Activated T-cell treated with anti-CD3 and anti-CD28 coated beads, Interleukin-2, amount 50 U/mL, for 1 hour (primary cell): Measurements from ENCODE around the gene DLG3.
"Not testable (repeated sequence)": the region's sequence is repeated elsewhere in the genome, so short reads cannot be mapped to it uniquely, and the experiment has no call there.

Experiments
- DNase-seq: peaks from one replicate; pipeline ENCODE4 v3.0.0-alpha.2; 2020

DLG3 gene

DNA sequence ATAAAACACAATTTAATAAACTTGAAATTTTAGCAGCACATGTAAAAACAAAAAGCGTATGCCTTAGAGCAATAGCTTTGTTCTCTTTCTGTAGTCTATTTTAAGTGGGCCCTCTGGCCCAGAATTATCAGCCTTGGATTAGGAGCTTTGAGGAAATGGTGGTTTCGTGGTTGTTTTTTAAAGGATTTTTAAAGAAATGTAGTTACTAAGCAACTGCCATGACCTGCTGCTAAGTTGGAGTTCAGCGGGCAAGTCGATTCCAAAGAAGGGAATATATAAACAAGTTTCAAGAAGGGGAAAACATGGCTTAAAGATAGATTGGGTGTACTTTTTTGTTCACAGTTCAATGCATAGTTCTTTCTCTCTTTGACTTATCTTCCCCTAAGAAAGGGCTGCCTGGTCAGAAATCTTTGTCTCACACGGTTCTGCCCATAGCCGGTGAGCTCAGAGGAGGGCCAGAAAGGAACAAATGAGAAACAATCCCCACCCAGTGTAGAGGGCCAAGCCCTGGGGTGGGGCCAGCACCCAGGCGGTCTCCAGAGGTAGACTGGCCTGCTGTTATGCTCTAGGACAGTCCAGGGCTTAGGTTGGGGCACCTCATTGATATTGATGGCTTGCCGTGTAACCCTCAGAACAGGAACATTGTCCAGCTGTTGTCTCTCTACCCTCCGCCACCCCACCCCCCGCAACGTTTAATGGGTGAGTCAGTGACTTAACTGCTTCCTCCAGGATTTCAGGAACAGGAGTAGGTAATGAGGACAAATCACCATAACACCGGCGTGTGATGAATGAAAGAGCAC, 32.5 kb downstream of the DLG3 start:
- DNase-seq = no peak

DNA sequence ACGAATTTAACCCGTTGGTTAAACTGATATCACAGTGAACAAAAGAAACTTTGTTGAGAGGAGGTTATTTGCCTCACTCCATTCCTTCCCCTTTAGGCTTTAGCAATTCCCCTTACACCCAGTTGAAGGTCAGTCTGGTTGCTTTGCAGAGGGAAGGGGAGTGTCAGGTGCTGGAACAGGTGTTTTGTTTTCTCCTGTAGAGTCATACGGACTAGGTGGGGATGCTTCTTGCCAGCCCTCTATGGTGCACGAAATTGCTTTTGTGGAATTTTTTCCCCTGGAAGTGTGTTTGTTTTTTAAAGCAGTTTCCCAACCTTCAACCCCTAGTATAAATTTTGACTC, 33.1 kb downstream of the DLG3 start:
- no peak for DNase-seq

DNA sequence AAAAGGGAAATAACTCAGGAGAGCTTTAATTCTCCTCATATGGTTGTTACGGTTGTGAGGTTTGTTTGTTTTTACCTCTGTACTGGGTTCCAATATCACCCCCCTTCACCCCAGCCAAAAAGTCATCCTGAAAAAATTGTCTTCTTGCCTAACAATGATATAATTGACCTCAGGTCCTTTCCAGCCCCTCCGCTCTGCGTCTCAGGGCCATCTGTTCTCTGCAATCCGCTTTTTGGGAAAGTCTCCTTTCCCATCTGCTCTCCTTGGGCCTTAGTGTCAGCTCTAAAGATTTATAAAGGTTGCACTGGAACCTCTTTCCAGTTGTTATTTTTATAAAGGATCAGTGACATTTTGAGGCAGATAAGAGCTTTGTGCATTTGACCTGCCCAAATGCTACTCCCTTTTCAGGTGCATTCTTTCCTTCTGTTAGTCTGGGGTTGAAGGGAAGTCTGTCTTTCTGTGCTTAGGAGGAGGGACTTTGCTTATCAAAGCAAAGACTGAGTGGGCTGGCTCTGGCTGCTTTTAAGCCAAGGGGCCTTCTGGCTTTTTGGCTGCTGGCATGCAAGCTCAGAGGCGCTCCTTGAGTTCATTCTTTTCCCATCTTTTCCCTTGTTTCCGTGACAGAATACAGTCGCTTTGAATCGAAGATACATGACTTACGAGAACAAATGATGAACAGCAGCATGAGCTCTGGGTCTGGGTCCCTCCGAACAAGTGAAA, 34.1 kb downstream of the DLG3 start:
- DNase-seq = no peak

DNA sequence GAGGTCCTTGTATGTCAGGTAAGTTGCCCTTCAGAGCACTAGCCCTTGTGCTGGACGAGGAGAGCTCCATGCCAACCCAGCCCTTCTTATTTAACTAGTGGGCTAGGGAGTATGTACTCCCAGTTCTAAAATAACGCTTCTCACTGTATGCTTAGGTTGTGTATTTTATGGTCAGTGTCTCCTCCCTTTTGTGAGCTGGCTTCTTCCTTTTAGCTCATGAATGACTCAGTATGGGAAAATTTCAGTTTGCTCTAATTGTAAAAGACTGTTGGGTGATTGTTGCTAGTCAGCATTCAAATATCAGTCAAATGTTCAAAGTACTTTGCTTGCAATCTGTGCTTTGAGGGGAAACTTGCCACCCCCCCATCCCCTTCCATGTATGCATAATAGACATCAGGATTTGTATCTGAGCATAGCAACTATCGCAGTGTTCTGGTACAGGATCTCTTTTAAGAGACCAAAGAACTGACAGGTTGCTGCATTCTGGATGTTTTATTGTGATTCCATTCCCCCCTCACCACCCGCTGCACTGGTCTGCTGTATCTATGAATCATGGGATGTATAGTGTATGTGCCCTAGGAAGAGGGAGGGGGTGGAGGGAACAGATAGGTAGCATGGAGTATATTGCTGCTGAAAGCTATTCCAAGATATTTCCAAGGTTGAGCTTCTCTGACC, 34.7 kb downstream of the DLG3 start:
- DNase-seq = no peak

DNA sequence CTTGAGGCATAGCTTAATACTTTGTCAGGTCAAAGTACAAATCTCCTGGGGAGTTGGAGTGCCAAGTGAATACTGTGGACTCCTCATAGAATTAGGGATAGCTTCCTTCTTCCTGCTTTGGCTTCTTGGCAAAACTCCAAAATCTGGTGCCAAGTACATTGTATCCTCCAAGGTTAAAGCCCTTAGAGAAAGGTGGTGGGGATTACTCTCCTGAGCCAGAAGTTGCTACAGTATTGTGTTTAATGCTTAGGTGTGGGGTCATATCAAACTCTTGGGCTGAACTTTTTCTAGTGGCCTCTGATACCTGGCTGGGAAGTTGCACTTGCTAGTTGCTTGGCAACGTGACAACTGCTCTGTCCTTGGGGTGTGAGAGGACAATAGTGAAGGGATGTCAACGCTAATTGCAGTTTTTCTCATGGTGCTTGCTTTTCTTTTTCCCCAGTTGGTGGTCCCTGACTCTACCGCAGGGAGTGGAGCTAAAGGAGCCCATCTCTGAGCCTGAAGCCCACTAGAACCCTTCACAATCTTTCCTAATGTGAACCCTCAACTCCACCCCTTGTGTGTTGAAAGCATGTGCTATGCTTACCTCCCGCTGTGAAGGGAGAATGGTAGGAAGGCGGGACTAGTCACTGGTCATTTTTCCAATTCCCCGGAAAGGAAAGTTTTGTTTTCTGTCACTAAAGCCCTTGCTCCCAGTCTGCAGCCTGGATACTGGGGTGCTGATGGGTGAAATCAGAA, 35.5 kb downstream of the DLG3 start:
- no peak for DNase-seq

DNA sequence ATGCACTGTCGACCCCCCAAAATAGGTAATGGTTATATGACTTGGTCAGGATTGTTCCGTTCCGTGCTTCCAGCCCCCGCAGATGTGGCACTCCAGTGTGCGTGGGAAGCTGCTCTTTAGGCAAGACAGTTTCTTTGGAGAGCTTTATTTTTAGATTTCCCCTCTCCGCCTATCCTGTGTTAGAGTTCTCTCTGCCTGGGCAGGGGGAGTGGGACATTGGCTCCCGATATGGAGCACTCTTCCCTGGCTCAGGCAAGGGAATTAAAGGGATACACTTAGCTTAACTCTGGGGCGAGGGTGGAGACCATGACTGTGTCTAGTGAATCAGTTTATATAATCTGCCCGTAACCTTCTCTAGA, 36.0 kb downstream of the DLG3 start:
- DNase-seq = no peak

DNA sequence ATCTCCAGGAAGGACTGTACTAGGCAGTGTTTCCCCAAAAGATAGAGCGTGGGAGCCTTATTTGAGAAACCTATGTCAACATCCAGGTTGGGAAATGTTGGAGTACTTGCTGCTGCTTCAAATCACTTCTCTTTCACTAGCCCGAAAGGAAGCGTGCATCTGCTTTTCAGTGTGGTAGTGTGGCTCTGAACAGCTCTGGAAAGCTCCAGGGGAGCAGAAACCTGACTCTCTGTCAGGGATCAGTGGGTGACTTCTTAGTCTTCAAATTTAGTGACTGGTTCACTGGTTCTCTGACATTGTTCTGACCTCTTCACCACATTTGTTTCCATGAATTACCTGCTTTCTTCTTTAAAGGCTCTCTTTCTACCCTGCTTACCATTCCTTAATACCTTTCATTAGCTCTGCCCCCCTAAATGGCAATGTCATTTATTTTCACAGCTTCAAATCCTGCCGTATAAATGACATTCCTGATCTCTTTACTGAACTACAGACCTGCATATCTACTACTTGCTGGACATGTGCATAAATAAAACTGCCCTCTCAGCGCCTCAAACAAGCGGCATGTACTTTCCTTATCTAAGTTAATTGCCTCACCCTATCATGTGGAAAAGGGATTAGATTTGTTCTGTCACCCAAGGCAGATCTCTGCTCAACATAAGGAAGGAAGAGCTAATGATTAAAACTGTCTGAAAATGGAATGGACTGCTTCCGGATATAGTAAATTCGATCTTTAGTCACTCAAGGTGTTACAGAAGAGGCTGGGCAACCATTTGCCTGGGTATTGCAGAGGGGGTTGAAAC, 37.0 kb downstream of the DLG3 start:
- DNase-seq = no peak

DNA sequence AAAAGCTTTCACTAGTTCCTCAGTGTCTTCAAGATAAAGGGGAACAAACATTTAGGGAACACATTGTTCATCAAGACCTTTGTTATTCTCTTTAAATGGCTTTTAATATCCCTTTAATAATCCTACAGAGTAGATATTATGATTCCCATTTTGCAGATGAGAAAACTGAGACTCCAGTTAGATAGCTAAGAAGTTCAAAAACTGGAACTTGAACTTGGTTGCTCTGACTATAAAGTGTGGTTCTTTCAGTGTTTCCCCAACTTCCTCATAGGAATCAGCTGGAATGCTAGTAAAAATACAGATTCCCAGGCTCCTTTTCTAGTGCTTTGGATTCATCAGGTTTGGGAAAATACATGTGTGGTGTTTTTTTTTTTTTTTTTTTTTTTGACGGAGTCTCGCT, 37.7 kb downstream of the DLG3 start:
- DNase-seq = no peak

DNA sequence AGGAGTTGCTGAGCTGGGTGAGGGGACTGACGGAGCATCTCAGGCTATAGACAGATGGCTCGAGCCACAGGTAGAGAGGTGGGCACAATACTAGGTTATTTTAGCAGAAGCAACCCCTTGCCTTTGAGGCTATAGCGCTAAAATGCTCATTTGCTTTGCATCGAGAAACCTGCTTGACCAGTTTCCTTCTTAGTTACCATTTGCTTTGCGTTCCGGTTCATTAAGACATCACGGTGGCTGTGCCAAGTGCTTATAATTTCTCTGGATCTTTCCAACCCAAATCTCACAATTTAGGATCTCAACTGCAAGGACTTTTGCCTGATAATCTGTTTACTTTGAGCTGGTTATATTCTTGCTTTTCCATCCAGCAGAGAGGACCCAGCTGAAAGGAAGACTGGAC, 40.8 kb downstream of the DLG3 start:
- no peak for DNase-seq

DNA sequence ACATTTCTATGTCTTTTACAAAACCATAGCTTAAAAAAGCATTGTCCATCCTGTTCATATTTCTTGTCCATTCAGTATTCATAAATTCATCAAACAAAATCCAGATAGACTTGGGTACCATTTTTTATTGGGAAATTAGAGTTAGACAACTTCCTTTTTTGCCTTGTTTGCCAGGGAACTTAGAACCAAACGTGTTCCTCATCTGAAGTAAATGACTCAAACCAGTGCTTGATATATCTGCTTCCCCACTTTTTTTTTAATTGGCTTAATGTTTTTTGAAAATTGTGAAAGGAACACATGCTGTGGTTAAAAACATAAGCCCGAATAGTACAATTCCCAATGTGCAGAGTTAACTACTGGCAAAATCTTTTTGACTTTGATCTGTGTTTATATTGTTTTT, 44.2 kb downstream of the DLG3 start:
- no peak for DNase-seq

DNA sequence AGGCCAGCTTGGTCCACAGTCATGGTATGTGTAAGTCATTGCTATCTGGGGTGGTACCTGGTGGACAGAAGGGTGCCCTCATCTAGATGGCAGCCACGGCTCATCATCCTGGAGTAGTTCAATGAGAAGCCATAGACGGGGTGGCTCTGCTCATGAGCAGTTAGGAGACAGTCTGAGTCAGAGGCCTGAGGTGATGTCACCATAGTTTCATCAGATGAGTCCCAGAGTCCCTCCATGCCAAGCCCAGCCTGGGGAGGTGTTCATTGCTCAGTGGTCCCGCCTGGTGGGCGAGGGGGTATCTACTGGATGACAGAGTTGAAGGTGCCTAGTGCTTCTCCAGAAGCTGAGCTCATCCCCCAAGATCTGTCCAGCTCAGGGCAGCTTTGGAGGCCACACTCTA, 49.8 kb downstream of the DLG3 start:
- DNase-seq = no peak

DNA sequence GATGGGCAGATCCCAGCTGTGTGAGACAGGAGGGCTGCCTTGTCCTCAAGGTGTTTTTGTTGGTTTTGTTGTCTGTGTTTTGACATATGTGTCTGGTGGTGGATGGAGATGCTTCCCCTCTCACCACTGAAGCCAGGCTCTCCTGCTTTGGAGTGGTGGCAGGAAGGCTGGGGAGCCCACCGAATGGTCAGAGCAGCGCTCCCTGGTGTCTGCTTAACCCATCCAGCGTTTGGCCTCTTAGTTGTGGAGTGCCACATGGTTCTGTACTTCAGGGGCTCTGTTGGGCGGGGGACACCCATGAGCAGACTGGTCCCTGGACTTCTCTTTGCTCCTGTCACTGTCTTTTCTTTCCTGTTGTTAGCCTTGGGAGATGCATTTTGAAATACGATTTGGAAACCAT, 51.9 kb downstream of the DLG3 start:
- DNase-seq = no peak

DNA sequence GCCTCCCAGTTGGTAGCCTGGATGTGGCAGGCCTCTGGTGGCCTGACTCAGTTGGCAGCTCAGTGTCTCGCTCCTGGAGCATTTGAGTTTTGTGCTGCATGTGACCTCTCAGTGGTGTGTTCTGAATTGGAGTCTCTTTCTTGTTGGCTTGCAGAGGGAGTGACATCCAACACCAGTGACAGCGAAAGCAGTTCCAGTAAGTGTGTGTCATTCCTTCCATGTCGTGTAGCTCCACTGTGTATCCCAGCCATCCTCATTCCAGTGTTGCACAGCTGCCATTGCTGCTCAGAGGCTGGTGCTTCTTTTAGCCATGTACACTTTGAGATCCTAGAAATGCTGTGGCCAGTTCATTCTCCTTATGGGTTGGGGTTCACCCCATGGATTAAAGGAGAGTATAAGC, 52.4 kb downstream of the DLG3 start:
- no peak for DNase-seq

DNA sequence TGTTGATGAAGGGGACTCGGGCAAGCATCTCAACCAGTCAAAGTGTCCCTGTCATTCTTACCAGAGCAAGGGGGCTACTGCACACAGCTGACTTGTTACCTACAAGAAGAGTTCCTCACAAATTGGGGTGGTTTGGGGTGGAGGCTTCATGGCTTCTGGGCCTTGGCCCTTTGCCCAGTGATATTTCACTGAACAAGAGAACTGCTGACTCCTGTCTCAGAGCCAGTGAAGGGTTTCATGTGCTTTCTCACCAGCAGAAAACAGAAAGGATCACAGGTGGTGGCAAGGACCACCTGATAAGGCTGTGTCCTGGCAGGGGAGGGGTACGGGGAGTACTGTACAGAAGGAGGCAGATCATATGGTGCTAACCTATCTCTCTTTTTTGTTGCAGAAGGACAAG, 53.5 kb downstream of the DLG3 start:
- DNase-seq = no peak

DNA sequence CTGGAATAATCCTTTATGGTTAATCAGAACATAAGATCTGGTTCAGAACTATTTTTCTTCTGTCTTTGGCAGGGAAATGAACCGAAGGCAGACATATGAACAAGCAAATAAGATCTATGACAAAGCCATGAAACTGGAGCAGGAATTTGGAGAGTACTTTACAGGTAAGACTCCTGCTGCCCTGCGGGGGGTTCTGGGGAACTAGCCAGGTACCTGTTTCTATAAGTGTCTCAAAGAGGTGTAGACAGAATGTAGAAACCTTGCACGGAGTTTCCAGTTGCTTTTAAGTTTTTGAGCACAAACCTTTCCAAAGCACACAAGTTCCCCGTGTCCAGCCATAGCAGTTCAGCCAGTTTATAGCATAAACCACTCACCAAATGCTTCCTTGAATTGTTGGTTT, 56.2 kb downstream of the DLG3 start:
- no peak for DNase-seq

DNA sequence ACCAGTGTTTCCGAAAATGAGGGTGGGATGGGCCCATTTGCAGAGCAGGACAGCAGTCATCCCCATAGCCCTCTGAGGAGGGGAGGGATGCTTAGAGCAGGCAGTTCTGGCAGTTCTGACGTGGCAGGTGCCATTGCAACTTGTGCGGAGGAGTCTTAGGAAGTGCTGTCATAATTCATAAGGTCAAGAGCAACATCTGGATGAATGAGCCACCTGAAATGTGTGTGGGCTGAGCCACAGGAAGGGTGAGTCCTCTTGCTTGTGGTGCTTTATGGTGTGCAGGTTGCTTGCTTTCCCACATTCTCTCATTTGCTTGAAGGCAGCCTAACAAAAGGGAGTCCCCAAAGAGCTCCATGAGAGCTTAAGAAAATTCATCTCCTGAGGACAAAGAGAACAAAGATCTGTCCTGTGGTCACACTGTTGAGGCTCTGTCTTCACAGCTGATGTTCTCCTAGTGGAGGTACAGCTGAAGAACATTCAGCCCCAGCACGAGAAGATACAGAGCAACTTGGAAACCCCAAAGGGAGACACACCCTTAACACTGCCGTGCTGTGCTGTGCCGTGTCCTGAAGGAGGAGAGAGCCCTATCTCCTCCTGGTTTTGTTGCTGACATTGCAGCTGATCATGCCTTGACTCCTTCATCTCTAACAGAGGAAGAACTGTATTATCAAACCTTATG, 60.3 kb downstream of the DLG3 start:
- no peak for DNase-seq

DNA sequence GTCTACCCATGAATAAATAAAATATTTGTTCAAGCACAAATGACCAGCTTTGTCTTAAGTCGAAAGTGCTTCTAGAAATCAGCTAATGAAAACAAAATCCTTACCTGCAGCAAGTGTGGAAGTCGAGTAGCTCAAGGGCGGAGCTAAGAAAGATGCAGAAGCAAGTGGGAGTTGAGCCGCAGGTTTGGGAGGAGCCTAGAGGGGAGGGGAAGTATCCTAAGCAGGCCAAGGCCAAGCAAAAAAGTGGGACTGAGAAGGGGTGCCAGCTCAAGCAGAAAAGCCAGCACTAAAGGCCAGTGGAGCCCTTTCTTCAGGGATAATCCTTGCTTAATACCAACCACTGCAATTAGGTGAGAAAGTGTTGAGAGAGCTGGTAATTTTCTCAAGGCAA, 60.8 kb downstream of the DLG3 start:
- DNase-seq = no peak

DNA sequence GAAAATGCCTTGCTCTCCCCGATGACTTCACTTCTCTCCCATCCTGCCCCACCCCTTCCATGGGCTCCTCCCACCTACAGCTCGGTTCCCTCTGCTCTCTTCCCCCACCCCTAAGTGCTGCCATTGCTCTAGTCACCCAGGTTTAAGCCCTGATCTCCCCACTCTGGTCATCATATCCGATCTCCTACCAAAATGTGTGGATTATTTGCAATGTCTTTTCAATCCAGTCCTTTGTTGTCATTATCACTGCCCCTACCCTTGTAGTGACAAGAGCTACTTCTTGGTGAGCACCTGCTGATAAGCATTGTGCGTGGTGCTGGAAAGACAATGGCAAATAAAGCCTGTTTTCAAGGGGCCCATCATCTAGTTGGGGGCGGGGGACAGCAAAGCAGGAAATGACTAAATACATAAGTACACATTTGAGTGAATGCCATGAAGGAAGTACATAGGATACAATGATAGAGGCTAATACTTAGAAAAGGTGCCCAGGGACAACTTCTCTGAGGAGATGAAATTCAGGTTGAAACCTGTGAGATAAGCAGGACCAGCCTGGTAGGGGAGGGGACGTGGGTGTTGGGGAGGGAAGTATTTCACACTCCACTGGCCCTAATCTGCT, 63.8 kb downstream of the DLG3 start:
- DNase-seq = no peak

DNA sequence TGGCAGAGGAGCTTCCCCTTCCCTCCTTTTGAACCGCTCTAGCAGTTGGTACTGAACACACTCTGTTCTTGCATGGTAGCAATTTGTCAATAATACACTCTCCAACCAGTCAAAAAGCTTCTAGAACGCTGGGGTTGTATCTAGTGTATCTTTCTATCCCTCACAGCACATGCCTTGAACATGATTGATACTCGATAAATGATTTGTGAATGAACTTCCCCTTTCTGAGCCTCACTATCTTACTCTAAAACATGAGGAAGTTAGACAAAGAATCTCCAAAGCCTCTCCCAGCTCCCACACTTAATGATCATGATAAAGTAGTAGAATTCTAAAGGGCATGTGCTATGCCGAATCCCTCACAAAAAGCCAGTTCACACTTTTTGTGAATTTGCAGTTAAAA, 64.4 kb downstream of the DLG3 start:
- no peak for DNase-seq

DNA sequence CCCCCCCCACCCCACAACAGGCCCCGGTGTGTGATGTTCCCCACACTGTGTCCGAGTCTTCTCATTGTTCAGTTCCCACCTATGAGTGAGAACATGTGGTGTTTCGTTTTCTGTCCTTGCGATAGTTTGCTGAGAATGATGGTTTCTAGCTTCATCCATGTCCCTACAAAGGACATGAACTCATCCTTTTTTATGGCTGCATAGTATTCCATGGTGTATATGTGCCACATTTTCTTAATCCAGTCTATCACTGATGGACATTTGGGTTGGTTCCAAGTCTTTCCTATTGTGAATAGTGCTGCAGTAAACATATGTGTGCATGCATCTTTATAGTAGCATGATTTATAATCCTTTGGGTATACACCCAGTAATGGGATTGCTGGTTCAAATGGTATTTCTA, 70.6 kb downstream of the DLG3 start:
- not testable (repeated sequence) for DNase-seq

DNA sequence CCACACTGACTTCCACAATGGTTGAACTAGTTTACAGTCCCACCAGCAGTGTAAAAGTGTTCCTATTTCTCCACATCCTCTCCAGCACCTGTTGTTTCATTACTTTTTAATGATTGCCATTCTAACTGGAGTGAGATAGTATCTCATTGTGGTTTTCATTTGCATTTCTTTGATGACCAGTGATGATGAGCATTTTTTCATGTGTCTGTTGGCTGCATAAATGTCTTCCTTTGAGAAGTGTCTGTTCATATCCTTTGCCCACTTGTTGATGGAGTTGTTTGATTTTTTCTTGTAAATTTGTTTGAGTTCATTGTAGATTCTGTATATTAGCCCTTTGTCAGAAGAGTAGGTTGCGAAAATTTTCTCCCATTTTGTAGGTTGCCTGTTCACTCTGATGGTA, 71.1 kb downstream of the DLG3 start:
- DNase-seq = not testable (repeated sequence)

DNA sequence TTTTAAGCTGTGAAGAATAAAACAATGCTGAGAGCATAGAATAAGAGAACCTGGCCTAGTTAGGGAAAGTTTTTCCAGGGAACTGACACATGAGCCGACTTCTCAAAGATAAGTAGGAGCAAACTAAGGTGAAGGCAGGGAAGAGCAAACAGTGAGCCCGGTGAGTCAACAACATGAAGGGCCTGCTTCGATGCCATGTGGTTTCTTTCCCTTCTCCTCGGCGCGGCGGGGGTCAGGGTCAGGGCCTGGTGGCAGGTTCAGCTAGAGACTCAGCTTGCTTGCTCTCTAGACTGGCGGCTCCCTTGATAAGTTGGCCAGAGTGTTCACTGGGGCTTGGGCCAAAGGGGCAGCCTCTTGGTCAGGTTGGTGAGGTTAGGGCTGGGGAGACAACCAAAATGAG, 81.1 kb downstream of the DLG3 start:
- no peak for DNase-seq
